ENCODE measurements around the gene USP7.
"Not testable (repeated sequence)": the region's sequence is repeated elsewhere in the genome, so short reads cannot be mapped to it uniquely, and the experiment has no call there.

Gene USP7

DNA sequence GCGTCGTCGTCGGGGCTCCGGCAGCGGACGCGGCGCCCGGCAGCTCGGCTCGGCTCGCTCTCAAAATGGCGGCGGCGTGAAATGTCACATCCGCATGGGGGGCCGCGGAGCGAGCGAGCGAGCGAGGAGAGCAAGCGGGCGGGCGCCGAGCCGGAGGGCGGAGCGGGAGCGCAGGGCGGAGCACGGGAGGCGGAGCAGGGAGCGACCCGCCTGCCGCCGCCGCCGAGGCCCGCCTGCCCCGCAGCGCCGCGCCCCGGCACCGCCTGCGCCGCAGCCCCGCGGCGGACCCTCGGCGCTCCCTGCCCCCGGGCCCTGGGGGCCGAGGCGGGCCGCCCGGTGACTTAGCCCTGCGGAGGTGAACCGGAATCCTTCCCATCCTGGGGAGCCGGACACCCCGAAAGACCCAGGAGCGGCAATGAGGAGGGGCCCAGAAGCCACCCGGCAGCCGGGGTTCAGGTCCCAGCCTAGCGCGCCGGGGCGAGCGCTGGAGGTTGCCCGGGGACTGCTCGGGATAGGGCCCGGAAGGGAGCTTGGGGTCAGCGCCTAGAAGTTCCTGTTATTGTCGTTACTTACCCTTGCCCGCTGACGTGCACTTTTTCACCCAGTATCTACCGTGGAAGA is at the start of gene USP7:
Gene USP7, minus strand, starts transcription at position 86 of the 621 bp plus-strand sequence. CDS start 621 bp downstream, outside the sequence.
- peak; percentile 45 to 91 for DNase-seq

DNA sequence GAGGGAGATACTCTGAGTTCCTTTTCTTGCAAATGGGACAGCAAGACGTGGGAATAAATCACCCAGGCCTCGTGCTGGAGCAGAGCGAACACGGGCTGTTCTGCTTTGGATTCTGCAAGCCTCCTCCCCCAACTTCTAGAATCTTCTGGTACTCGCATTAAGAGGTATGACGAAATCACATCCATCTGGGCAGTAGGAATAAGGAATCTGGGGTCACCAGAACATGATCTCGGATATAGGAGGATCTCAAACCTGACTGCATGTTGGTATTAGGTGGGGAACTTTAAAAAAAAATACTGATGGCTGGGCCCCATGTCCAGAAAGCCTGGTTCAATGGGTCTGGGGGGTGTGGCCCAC is 49.8 kb upstream of the USP7 start:
- DNase-seq, result no peak

DNA sequence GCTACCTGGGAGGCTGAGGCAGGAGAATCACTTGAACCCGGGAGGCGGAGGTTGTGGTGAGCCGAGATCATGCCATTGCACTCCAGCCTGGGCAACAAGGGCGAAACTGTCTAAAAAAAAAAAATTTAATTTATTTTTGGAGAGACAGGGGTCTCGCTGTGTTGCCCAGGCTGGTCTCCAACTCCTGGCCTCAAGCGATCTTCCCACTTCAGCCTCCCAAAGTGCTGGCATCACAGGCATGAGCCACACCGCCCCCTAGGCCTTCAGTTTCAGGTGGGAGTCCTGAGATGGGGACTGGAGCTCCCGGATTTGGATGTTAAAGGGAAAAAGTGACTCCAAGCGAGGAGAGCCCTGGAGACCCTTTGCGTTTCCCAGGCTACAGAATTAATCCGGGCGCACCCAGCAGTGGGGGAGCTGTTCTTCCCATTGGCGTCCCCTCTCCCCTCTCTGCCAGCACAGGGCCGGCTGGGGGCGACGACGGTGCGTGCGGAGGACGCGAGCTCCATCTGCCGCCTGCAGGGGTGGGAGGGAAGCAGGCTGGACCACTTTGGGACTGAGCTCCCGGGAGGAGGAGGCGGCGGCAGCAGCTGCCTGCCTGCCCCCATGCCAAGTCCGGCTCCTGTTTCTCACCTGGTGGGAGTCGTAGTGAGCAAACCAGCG is 49.3 kb upstream of the USP7 start:
- DNase-seq, result peak in 1 of 2 experiments; percentile 24

DNA sequence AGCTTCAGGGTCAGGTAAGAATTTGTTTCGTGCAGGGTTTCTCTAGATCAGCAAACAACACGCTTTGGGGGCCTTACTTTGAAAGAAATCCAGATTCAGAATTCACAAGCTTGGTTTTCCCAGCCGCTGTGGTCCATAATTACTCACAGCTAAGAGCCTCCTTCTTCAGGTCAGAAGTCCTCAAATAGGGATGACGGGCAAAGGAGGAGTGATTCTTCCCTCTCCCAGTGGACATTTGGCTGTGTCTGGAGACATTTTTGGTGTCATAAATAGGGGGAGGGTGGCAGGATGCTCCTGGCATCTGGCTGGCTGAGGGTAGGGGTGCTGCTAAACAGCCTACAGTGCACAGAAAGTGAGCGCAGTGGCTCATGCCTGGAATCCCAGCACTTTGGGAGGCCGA is 48.6 kb upstream of the USP7 start:
- DNase-seq, result no peak

DNA sequence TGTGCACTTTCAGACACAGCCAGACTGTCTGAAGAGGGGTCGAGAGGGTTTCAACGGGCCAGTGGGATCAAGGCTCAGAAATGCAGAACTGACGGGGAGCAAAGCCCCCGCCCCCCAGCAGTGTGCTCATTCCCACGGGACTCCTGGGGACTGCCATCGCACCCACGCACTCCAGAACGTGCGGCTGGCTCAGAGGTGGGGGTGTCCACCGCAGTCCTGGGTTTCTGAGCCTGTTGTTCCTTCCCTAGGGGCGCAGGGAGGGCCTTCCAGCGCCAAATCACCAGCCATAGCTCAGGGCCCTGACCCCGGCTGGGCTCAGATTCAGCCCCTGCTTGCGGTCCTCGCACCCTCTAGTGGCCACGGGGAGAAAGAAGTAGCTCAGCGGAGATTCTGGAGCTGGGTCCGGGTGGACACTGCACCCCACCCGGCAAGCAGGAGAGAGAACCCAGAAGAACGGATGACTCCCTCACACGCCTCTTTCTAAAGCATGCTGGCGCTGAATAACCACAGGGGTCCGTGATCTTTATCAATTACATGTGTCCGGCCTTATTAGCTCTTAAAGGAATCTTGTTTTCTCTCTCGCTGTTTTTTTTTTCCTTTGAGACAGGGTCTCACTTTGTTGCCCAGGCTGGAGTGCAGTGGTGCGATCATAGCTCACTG is 45.0 kb upstream of the USP7 start:
- peak; percentile 8 to 67 for DNase-seq

DNA sequence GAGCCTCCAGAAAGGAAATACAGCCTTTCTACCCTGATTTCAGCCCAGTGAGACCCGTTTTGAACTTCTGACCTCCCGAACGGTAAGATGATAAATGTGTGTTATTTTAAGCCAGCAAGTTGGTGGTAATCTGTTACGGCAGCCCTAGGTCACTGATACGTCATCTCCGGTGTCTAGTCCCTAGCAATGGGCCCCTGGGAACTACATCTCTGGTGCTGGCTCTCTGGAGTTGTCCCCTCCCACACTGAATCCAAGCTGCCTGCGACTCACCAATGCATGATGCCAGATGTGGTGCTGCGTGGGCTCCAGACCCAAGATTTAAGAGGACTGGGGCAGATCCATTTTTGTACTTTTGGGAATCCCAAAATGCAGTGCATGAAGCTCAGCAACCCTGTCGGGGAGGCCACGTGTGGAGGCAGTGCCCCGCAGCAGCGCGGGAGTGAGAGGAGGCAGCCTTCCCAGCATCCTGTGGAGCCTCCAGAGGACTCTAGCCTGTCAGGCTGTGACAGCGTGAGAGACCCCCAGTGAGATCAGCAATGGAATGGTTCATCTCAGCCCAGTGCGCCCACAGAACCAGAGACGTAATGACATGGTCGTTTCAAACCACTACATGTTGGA is 43.6 kb upstream of the USP7 start:
- no peak for DNase-seq

DNA sequence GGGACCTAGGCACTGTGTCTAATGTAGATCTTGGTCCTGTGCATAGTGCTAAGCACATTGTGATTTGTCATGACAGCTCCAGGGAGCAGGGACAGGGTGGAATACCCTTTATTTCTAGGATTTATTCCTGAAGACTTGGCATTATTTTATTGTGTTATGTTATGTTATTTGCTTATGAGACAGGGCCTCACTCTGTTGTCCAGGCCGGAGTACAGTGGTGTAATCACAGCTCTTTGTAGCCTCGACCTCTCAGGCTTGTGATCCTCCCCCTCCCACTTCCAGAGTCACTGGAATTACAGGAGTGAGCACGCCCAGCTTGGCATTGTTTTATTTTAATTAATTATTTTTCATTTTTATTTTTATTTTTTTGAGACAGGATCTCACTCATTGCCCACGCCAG is 40.5 kb upstream of the USP7 start:
- DNase-seq, result no peak

DNA sequence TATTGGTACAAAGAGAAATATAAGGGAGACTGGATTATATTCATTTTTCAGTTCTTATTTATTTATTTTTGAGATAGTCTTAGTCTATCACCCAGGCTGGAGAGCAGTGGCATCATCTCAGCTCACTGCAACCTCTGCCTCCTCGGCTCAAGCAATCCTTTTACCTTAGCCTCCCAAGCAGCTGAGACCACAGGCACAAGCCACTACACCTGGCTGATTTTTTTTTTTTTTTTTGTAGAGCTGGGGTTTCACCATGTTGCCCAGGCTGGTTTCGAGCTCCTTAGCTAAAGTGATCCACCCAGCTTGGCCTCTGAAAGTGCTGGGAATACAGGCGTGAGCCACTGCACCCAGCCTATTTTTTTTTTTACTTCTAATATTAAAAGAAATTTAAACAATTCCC is 40.1 kb upstream of the USP7 start:
- no peak for DNase-seq

DNA sequence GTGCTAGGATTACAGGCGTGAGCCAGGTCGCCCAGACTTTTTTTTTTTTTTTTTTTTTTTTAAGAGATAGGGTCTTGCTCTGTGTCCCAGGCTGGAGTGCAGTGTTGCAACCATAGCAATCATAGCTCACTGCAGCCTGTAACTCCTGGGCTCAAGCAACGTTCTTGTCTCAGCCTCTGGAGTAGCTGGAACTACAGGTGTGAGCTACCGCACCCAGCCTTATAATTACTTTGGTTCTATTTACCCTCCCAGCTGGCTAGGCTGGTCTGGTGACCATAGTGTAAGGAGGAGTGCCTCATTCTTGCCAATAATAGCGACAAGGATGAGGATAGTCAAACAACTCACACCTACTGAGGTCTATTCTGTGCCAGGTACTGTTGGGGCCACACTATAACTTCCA is 39.6 kb upstream of the USP7 start:
- no peak for DNase-seq

DNA sequence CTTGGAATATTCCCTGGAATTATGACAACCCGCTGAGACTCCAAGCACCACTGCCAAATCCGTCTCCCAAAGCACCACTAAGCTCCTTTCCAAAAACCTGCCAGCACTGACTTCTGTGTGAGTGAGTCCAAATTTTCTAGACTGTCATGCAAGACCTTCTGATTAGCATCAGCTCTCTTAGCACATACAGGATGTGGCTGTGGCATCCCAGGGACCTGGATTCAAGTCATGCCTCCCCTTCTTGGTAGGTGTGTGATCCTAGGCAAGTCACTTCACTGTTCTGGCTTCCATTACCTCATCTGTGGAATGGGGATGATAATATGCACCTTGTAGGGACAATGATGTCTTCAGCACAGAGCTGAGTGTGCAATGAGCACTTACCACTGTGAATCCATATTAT is 38.3 kb upstream of the USP7 start:
- DNase-seq, result peak in 1 of 2 experiments; percentile 7

DNA sequence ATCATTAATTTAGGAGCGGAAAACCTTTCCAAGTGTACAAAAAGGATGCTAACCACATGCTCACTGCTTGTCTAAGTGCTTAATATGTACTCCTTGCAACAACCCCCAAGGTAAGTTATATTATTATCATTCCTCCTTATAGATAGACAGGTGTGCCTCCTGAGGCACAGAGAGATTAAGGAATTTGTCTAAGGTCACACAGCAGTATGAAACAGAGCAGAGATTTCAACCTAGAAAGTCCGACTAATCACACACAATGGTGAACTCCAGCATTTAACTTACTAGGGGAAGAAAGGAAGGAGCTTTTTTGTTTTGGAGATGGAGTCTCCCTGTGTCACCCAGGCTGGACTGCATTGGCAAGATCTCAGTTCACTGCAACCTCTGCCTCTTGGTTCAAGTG is 37.0 kb upstream of the USP7 start:
- DNase-seq, result no peak

DNA sequence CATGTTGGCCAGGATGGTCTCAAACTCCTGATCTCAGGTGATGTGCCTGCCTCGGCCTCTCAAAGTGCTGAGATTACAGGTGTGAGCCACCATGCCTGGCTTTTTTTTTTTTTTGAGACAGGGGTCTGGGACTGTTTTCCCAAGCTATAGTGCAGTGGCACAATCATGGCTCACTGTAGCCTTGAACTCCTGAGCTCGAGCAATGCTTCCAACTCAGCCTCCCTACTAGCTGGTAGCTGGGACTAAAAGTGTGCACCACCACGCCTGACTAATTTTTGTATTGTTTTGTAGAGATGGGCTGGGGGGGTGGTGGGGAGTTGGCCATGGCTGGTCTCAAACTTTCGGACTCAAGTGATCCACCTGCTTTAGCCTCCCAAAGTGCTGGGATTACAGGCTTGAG is 36.1 kb upstream of the USP7 start:
- no peak for DNase-seq

DNA sequence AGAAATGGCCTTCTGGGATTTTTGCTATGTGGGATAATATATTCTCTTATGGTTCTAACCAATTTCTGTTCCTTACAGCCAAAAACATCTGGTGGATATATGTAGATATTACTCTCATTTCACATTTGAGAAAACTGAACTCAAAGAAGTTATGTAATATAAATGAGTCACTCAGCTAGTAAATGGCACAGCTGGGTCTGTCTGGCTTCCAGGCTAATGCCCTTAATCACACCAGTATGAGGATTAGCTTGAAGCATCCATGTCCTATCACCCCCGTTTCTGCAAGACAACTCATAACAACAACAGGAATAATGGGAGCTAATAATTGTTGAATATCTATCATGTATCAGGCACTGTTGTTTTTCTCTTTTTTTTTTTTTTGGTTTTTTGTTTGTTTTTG is 34.4 kb upstream of the USP7 start:
- DNase-seq, result no peak

DNA sequence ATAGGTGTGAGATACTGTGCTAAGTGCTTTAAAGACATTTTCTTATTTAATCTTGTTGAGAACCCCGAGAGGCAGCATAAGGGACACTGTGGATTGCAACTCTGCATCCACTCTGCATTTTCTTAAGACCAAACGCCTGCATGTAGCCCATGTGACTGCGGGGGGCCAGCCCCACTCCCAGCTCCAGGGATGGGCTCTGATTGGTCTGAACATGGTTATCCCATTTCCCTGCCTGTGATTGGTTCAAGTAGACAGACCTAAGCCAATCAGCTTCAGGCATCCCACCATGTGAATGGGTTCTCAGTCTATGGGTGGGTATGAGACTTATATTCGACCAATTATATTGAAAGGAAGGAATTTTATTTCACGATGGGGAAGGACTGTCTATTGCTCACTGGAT is 33.2 kb upstream of the USP7 start:
- DNase-seq, result peak in 1 of 2 experiments; percentile 10

DNA sequence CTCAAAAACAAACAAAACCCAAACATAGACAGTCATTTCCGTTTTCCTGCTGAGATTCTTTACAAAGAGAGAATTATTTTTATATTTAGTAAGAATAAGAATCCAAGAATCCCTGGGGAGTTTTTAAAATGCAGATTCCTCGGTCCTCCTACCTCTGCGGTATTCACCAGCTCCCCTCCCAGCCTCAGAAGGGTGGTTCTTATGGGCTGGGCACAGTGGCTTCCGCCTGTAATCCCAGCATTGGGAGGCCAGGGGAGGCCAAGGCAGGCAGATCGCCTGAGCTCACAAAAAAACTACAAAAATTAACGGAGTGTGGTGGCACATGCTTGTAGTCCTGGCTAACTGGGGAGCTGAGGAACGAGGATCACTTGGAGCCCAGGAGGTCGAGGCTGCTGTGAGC is 26.7 kb upstream of the USP7 start:
- DNase-seq, result no peak

DNA sequence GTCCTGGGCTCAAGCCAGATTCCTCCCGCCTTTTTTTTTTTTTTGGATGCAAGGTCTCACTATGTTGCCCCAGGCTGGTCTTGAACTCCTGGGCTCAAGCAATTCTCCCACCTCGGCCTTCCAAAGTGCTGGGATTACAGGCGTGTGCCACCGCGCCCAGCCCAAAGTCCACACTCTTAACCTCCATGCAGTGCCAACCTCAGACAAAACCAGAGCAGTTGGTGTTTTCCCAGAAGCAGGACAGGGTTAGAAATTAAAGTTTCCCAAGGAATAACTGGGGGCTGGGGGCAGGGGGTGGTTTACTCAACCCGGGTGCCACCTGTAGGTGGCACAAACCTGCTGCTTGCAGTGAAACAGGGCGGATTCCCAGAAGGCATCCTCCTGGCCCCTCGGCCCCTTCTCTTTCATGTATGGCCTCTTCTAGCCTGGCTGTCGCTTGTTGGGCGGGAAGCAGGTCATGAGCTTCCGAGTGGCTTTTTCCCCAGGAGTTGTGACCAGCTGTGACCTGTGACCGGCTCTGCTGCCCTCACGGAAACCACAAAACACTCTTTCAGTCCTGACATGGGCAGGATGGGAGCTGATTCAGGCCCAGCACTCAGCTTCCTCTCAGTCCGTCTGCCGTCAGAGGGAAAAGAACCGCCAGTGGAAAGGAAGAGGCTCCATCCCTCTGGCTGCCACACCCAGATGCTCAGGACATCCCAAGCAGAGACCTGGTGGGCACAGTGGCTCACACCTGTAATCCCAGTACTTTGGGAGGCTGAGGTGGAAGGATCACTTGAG is 25.6 kb upstream of the USP7 start:
- DNase-seq, result no peak

DNA sequence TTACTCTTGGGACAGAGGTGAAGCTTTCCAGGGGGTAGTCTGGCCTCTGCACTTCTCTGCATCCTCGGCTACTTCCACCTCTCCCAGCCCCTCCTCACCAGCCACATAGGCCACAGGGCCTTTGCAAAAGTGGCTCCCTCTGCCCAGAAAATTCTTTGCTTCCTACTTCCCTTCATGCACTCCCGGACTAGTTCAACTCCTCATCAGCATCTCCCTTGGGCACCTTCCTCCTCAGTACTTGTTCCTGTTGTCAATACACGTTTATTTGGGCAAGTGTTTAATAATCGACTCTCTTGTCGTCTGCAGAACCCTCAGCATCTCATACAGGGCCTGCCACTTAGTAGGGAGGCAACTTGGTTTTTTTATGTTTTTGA is 23.1 kb upstream of the USP7 start:
- no peak for DNase-seq

DNA sequence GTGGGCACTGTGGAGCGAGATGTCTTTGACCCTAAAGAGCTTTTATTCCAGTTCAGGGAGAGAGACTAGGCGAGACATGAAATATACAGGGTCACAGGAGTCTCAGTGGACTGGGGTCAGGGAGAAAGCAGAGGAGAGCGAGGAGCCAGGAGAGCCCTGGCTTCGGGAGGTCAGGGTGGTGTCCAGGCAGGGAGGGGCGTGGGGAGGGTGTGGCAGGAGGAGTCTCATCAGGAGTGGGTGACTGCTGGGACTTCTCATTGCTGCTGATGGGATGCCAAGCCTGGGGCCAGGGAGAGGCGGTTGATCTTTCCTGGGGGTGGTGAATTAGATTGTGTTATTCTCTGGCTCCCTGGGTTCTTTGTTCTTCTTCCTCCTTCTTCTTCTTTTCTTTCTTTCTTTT is 22.4 kb upstream of the USP7 start:
- DNase-seq, result no peak

DNA sequence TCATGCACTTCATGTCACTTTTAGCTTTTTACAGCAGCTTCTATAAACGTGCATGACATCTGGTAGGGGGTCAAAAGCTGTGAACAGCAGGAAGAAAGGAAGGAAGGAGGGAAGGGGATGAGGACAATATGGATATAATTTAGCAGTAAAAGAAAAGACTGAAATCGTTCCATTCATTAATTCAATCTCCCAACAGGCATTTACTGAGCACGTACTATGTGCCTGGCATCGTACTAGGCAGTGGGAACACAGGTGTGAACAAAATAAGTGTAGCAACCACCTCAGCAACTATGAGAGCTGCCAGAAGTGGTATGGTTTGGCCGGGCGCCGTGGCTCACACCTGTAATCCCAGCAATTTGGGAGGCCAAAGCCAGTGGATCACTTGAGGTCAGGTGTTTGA is 19.1 kb upstream of the USP7 start:
- DNase-seq, result no peak

DNA sequence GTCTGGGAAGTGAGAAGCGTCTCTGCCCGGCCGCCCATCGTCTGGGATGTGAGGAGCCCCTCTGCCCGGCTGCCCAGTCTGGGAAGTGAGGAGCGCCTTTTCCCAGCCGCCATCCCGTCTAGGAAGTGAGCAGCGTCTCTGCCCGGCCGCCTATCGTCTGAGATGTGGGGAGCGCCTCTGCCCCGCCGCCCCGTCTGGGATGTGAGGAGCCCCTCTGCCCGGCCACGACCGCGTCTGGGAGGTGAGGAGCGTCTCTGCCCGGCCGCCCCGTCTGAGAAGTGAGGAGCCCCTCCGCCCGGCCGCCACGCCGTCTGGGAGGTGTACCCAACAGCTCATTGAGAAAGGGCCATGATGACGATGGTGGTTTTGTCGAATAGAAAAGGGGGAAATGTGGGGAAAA is 18.2 kb upstream of the USP7 start:
- not testable (repeated sequence) for DNase-seq

DNA sequence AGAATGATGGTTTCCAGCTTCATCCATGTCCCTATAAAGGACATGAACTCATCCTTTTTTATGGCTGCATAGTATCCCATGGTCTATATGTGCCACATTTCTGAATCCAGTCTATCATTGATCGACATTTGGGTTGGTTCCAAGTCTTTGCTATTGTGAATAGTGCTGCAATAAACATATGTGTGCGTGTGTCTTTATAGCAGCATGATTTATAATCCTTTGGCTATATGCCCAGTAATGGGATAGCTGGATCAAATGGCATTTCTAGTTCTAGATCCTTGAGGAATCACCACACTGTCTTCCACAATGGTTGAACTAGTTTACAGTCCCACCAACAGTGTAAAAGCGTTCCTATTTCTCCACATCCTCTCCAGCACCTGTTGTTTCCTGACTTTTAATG is 12.5 kb upstream of the USP7 start:
- not testable (repeated sequence) for DNase-seq

DNA sequence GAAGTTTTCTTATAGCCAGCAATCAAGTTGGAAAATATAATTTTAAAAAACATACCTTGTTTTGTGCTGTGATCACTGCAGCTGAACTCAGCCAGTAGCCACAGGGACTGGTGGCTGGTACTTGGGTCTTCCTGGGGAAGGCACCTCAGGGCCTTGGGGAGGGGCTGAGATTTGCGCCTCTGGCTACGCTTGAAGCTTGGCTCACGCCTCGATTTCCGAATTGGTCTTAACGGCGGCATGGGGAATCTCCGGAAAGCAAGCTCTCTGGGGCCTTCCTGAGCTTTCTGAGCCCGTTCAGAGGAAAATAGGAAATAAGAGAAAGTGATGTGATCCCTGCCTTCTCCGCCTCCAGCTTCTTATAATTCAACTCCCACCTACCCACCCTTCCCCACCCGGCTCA is 11.3 kb upstream of the USP7 start:
- no peak for DNase-seq

DNA sequence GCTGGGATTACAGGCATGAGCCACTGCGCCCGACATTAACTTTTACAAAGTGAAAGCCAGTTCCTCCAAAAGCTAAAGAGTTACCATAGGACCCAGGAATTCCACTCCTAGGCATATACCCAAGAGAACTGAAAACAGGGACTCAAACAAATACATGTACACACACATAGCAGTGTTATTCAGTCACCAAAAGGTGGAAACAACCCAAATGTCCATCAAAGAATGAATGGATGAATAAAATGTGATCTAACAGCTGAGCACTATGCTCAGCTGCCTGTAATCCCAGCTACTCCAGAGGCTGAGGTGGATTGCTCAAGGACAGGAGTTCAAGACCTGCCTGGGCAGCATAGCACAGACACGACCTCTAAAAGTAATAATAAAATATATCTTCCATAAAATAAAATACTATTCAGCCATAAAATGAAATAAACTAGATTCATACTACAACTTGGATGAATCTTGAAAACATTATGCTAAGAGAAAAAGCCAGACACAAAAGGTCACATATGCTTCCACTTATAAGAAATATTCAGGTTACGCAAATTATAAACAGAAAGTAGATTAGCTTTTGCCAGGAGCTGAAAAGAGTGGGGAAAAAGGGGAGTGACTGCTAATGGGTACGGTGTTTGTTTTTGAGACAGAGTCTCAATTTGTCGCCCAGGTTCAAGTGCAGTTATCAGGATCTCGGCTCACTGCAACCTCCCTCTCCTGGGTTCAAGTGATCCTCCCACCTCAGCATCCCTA is 9.3 kb upstream of the USP7 start:
- no peak for DNase-seq

Measured in NCI-H446 (cell line).